PFSK-1 (cell line): ENCODE results near the gene LENG1.

Source experiments
- FOXP2 ChIP-seq: optimal IDR thresholded peaks from 2 replicates; pipeline ENCODE3; 2011; ENCODE audit warnings: borderline replicate concordance, control low read depth, inconsistent platforms; ENCODE audit not compliant: insufficient read depth; ENCODE audit errors: extremely low read length, extremely low read depth
- POLR2AphosphoS5 ChIP-seq: IDR thresholded peaks from 2 replicates; pipeline ENCODE4 v1.6.1; 2012; ENCODE audit warnings: low read depth, mild to moderate bottlenecking, control low read depth, low read length, moderate library complexity
- SIN3A ChIP-seq: IDR thresholded peaks from 2 replicates; pipeline ENCODE4 v1.6.1; 2012; ENCODE audit warnings: mild to moderate bottlenecking, low read length, moderate library complexity, borderline replicate concordance; ENCODE audit not compliant: insufficient read depth
- TAF1 ChIP-seq: IDR thresholded peaks from 2 replicates; pipeline ENCODE4 v1.6.1; 2012; ENCODE audit warnings: low read length, control low read depth, borderline replicate concordance; ENCODE audit not compliant: insufficient read depth
- TF ChIP-seq, protein P1 (sequence below), 2 experiments: IDR thresholded peaks; 2 replicates each; pipeline versions ENCODE4 v1.6.1 to v1.8.0; 2011 to 2012; ENCODE audit warnings: low read depth in 2 of 2, low read length in 2 of 2, control low read depth in 1 of 2, inconsistent platforms in 1 of 2, mild to moderate bottlenecking in 1 of 2, moderate library complexity in 1 of 2; ENCODE audit not compliant: insufficient read depth in 1 of 2

Gene LENG1

DNA sequence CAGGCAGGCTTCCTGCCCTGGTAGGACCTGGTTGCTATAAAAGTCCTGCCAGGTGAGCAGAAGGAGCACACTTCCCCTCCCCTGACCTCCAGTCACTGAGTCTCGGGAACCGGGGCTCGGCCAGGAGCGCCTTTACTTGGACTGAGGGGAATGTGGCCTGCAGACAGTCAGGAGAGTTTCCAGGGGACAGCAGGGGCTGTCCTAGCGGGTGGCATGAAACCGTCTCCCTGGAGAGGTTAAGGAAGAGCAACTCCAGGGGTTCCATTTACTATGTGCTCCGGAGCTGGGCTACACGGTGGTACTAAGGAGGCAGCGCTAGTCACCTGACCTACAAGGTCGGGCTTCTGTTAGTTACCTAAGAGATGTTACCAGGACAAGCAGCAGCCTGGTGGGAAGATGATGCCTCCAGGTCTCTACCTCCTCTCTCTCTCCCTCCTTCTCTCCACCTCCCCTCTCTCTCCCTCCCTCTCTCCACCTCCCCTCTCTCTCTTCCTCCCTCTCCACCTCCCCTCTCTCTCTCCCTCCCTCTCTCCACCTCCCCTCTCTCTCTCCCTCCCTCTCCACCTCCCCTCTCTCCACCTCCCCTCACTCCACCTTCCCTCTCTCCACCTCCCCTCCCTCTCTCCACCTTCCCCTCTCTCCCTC lies 26.1 kb downstream of the LENG1 start:
- TF ChIP-seq TAF1 = no peak
- no peak for TF ChIP-seq POLR2AphosphoS5
- TF ChIP-seq, protein P1, sequence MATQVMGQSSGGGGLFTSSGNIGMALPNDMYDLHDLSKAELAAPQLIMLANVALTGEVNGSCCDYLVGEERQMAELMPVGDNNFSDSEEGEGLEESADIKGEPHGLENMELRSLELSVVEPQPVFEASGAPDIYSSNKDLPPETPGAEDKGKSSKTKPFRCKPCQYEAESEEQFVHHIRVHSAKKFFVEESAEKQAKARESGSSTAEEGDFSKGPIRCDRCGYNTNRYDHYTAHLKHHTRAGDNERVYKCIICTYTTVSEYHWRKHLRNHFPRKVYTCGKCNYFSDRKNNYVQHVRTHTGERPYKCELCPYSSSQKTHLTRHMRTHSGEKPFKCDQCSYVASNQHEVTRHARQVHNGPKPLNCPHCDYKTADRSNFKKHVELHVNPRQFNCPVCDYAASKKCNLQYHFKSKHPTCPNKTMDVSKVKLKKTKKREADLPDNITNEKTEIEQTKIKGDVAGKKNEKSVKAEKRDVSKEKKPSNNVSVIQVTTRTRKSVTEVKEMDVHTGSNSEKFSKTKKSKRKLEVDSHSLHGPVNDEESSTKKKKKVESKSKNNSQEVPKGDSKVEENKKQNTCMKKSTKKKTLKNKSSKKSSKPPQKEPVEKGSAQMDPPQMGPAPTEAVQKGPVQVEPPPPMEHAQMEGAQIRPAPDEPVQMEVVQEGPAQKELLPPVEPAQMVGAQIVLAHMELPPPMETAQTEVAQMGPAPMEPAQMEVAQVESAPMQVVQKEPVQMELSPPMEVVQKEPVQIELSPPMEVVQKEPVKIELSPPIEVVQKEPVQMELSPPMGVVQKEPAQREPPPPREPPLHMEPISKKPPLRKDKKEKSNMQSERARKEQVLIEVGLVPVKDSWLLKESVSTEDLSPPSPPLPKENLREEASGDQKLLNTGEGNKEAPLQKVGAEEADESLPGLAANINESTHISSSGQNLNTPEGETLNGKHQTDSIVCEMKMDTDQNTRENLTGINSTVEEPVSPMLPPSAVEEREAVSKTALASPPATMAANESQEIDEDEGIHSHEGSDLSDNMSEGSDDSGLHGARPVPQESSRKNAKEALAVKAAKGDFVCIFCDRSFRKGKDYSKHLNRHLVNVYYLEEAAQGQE (IDR thresholded peaks at IDR 0.05; ENCODE audit: insufficient read depth in 1 of 2, low read depth in 2 of 2, low read length in 2 of 2) = no peak
- no peak for TF ChIP-seq SIN3A
- TF ChIP-seq FOXP2 = no peak

DNA sequence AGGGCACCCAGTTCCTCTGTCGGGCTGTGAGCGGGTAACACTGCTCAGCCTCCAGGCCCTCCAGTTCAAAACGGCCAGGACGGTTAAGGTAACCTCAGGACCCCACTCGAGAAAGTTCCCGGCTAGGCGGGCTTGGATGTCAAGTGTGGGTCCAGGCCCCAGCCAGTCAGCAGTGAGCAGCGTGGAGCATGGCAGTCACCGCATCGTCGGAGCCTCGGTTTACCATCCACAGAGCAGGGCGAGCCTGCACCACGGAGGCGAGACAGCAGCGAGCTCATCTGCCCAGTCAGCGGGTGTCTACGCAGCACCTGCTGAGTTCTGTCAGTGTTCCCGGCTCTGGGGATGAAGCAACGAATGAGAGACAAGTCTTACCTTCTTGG lies 29.9 kb downstream of the LENG1 start:
- no peak for TF ChIP-seq POLR2AphosphoS5
- TF ChIP-seq FOXP2 = no peak
- TF ChIP-seq SIN3A = no peak
- TF ChIP-seq, protein P1 (IDR thresholded peaks at IDR 0.05; ENCODE audit: insufficient read depth in 1 of 2, low read depth in 2 of 2, low read length in 2 of 2) = no peak
- no peak for TF ChIP-seq TAF1

DNA sequence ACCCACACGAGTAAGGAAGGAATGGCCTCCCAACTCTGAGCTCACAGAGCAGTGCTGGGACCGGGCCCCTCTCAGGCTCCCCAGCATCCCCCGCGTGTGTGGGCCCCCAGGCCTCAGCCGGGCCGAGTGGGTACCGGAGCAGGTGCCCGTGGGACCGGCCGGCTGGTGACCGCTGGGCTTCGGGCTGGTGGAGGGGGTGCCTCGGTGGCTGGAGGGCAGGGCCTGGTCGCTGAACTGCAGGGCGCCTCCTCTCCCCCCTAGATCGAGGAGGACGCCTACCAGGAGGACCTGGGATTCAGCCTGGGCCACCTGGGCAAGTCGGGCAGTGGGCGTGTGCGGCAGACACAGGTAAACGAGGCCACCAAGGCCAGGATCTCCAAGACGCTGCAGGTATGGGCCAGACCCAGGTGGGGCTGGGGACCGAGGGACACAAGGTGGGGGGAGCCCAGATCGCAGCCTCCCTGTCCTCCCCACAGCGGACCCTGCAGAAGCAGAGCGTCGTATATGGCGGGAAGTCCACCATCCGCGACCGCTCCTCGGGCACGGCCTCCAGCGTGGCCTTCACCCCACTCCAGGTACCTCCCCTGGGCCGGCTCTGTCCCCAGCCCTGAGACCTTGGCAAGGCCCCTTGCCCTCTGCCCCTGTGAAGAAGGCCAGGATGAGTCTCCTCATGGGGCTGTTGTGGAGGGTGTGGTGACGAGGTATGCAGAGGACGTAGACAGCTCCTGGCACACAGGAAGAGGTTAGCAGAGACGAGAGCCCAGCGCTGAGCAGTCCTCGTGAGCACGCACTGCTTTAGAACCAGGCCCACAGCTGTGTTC lies 30.5 kb downstream of the LENG1 start:
- no peak for TF ChIP-seq FOXP2
- no peak for TF ChIP-seq POLR2AphosphoS5
- TF ChIP-seq, protein P1 (IDR thresholded peaks at IDR 0.05; ENCODE audit: insufficient read depth in 1 of 2, low read depth in 2 of 2, low read length in 2 of 2) = no peak
- no peak for TF ChIP-seq TAF1
- no peak for TF ChIP-seq SIN3A

DNA sequence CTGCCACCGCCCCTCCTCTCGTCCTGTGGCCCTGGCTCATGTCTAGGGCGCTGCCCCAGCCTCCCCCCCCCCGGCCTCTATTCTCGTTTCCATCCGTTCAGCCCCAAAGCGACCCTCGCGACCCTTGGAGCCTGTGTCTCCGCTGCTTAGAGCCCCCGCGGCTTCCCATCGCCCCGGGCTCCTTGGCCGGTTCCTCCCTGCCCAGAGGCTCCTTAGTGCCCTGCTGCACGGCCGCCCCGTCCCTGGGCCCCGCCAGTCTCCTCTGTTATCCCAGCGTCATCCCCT lies 31.1 kb downstream of the LENG1 start:
- no peak for TF ChIP-seq POLR2AphosphoS5

DNA sequence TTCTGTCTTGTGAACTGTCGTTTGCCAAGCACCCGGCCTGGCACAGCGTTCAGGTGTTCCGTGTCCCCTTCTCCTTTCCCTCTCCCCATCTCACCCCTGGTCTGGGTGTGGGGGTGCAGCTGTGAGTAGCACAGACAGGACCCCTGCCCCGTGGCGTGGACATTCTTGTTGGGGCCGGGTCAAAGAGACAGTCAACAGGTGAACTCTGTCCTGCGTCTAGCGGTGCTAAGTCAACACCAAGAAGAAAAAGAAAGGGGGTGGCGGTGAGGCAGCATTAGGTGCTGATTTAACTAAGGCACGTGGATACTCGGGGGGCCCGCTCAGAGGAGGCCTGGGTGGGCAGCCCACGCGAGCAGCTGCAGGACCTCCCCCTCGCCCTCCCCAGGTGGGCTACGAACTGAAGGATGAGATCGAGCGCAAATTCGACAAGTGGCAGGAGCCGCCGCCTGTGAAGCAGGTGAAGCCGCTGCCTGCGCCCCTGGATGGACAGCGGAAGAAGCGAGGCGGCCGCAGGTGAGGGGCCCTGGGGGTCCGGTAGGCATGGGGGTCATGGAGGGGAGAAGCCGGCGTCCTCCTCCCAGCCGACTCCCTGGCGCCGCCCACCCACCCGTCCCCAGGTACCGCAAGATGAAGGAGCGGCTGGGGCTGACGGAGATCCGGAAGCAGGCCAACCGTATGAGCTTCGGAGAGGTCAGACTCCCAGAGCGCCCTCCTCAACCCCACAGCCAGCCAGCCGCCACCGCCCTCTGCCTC lies 31.7 kb downstream of the LENG1 start:
- TF ChIP-seq, protein P1 (IDR thresholded peaks at IDR 0.05; ENCODE audit: insufficient read depth in 1 of 2, low read depth in 2 of 2, low read length in 2 of 2) = no peak
- TF ChIP-seq FOXP2 = no peak
- TF ChIP-seq POLR2AphosphoS5 = no peak
- no peak for TF ChIP-seq TAF1
- no peak for TF ChIP-seq SIN3A
